ENCODE results near the gene IKBKG.
"Not testable (repeated sequence)": the region's sequence is repeated elsewhere in the genome, so short reads cannot be mapped to it uniquely, and the experiment has no call there.

IKBKG gene

GRCh38 chrX:154532690-154533089 lies 14.7 kb upstream of the IKBKG start:
- no peak overlapping the region for H3K4me3 ChIP-seq (ENCODE audit: low read length)

GRCh38 chrX:154534526-154535322 lies 12.7 kb upstream of the IKBKG start:
- no peaks in the 10 kb centered on the region for H3K27me3 ChIP-seq (ENCODE audit: control insufficient read depth, insufficient read depth, low read length)
- no peaks in the 10 kb centered on the region for H3K36me3 ChIP-seq (ENCODE audit: control insufficient read depth, insufficient read depth, low read length)
- H3K9me3 ChIP-seq (ENCODE audit: control insufficient read depth, low read length) = no peaks in the 10 kb centered on the region
- no peak overlapping the region for H3K9ac ChIP-seq (ENCODE audit: low read length)
- H3K4me3 ChIP-seq (ENCODE audit: low read length) = no peak overlapping the region
- H3K4me1 ChIP-seq (ENCODE audit: control insufficient read depth, insufficient read depth, low read length) = peaks cover 3% of the 10 kb centered on the region

More at GRCh38 chrX:154532690-154533089, 14.7 kb upstream of the IKBKG start:
- Histone ChIP-seq H3K36me3 (ENCODE audit: control insufficient read depth, insufficient read depth, low read length) (no peaks in the 10 kb centered on the region), H3K9ac (ENCODE audit: low read length) (no peak overlapping the region), H3K27me3 (ENCODE audit: control insufficient read depth, insufficient read depth, low read length) (no peaks in the 10 kb centered on the region), H3K9me3 (ENCODE audit: control insufficient read depth, low read length) (no peaks in the 10 kb centered on the region), H3K4me1 (ENCODE audit: control insufficient read depth, insufficient read depth, low read length) (peaks cover 4% of the 10 kb centered on the region)

- Histone ChIP-seq H3K27me3 (ENCODE audit: control insufficient read depth, insufficient read depth, low read length) (no peaks in the 10 kb centered on the region), H3K4me3 (ENCODE audit: low read length) (no peak overlapping the region), H3K4me1 (ENCODE audit: control insufficient read depth, insufficient read depth, low read length) (peaks cover 8% of the 10 kb centered on the region), H3K9me3 (ENCODE audit: control insufficient read depth, low read length) (no peaks in the 10 kb centered on the region), H3K9ac (ENCODE audit: low read length) (no peak overlapping the region), H3K36me3 (ENCODE audit: control insufficient read depth, insufficient read depth, low read length) (no peaks in the 10 kb centered on the region)
Observed at GRCh38 chrX:154535892-154536291, 11.5 kb upstream of the IKBKG start.

GRCh38 chrX:154539077-154539476 lies 8.3 kb upstream of the IKBKG start:
- Histone ChIP-seq H3K9me3 (ENCODE audit: control insufficient read depth, low read length) (no peaks in the 10 kb centered on the region), H3K36me3 (ENCODE audit: control insufficient read depth, insufficient read depth, low read length) (no peaks in the 10 kb centered on the region), H3K4me1 (ENCODE audit: control insufficient read depth, insufficient read depth, low read length) (peaks cover 31% of the 10 kb centered on the region), H3K4me3 (ENCODE audit: low read length) (no peak overlapping the region), H3K9ac (ENCODE audit: low read length) (no peak overlapping the region), H3K27me3 (ENCODE audit: control insufficient read depth, insufficient read depth, low read length) (no peaks in the 10 kb centered on the region)

- H3K4me1 ChIP-seq (ENCODE audit: control insufficient read depth, insufficient read depth, low read length) = peaks cover 27% of the 10 kb centered on the region
- not testable (repeated sequence) for H3K9ac ChIP-seq (ENCODE audit: low read length); H3K36me3 ChIP-seq (ENCODE audit: control insufficient read depth, insufficient read depth, low read length); H3K27me3 ChIP-seq (ENCODE audit: control insufficient read depth, insufficient read depth, low read length); H3K9me3 ChIP-seq (ENCODE audit: control insufficient read depth, low read length); H3K4me3 ChIP-seq (ENCODE audit: low read length)
Observed at GRCh38 chrX:154540365-154540764, 7.1 kb upstream of the IKBKG start.

- Histone ChIP-seq H3K36me3 (ENCODE audit: control insufficient read depth, insufficient read depth, low read length) (no peaks in the 10 kb centered on the region), H3K4me1 (ENCODE audit: control insufficient read depth, insufficient read depth, low read length) (peaks cover 27% of the 10 kb centered on the region), H3K9ac (ENCODE audit: low read length) (peak overlapping the region; percentile 43), H3K9me3 (ENCODE audit: control insufficient read depth, low read length) (no peaks in the 10 kb centered on the region), H3K4me3 (ENCODE audit: low read length) (no peak overlapping the region), H3K27me3 (ENCODE audit: control insufficient read depth, insufficient read depth, low read length) (no peaks in the 10 kb centered on the region)
Observed at GRCh38 chrX:154540897-154541535, 6.4 kb upstream of the IKBKG start.

GRCh38 chrX:154541589-154541895 lies 5.9 kb upstream of the IKBKG start:
- Histone ChIP-seq H3K9ac (ENCODE audit: low read length) (peak overlapping the region; percentile 43), H3K27me3 (ENCODE audit: control insufficient read depth, insufficient read depth, low read length) (no peaks in the 10 kb centered on the region)

GRCh38 chrX:154541896-154542722 lies 5.3 kb upstream of the IKBKG start:
- H3K4me1 ChIP-seq (ENCODE audit: control insufficient read depth, insufficient read depth, low read length) = peaks cover 27% of the 10 kb centered on the region
- H3K9me3 ChIP-seq (ENCODE audit: control insufficient read depth, low read length) = no peaks in the 10 kb centered on the region
- peak overlapping the region; percentile 43 for H3K9ac ChIP-seq (ENCODE audit: low read length)
- H3K36me3 ChIP-seq (ENCODE audit: control insufficient read depth, insufficient read depth, low read length) = no peaks in the 10 kb centered on the region
- H3K4me3 ChIP-seq (ENCODE audit: low read length) = no peak overlapping the region
- no peaks in the 10 kb centered on the region for H3K27me3 ChIP-seq (ENCODE audit: control insufficient read depth, insufficient read depth, low read length)

More at GRCh38 chrX:154541589-154541895, 5.9 kb upstream of the IKBKG start:
- Histone ChIP-seq H3K36me3 (ENCODE audit: control insufficient read depth, insufficient read depth, low read length) (no peaks in the 10 kb centered on the region), H3K4me3 (ENCODE audit: low read length) (no peak overlapping the region), H3K4me1 (ENCODE audit: control insufficient read depth, insufficient read depth, low read length) (peaks cover 27% of the 10 kb centered on the region), H3K9me3 (ENCODE audit: control insufficient read depth, low read length) (no peaks in the 10 kb centered on the region)

GRCh38 chrX:154542723-154543424 lies 4.5 kb upstream of the IKBKG start:
- Histone ChIP-seq H3K27me3 (ENCODE audit: control insufficient read depth, insufficient read depth, low read length) (no peaks in the 10 kb centered on the region), H3K4me1 (ENCODE audit: control insufficient read depth, insufficient read depth, low read length) (peaks cover 27% of the 10 kb centered on the region), H3K4me3 (ENCODE audit: low read length) (no peak overlapping the region), H3K9ac (ENCODE audit: low read length) (no peak overlapping the region), H3K36me3 (ENCODE audit: control insufficient read depth, insufficient read depth, low read length) (no peaks in the 10 kb centered on the region), H3K9me3 (ENCODE audit: control insufficient read depth, low read length) (no peaks in the 10 kb centered on the region)

- Histone ChIP-seq H3K27me3 (ENCODE audit: control insufficient read depth, insufficient read depth, low read length) (no peaks in the 10 kb centered on the region), H3K4me1 (ENCODE audit: control insufficient read depth, insufficient read depth, low read length) (peaks cover 24% of the 10 kb centered on the region), H3K4me3 (ENCODE audit: low read length) (no peak overlapping the region), H3K9me3 (ENCODE audit: control insufficient read depth, low read length) (no peaks in the 10 kb centered on the region), H3K9ac (ENCODE audit: low read length) (peak overlapping the region; percentile 42), H3K36me3 (ENCODE audit: control insufficient read depth, insufficient read depth, low read length) (no peaks in the 10 kb centered on the region)
Observed at GRCh38 chrX:154545673-154546274, 1.6 kb upstream of the IKBKG start.

- no peaks in the 10 kb centered on the region for H3K27me3 ChIP-seq (ENCODE audit: control insufficient read depth, insufficient read depth, low read length)
- peak within 1 kb of the TSS; percentile 83 for H3K9ac ChIP-seq (ENCODE audit: low read length)
- H3K4me3 ChIP-seq (ENCODE audit: low read length) = peak within 1 kb of the TSS; percentile 82
- no peaks in the 10 kb centered on the region for H3K9me3 ChIP-seq (ENCODE audit: control insufficient read depth, low read length)
- H3K4me1 ChIP-seq (ENCODE audit: control insufficient read depth, insufficient read depth, low read length) = peaks cover 16% of the 10 kb centered on the region
- no peaks in the 10 kb centered on the region for H3K36me3 ChIP-seq (ENCODE audit: control insufficient read depth, insufficient read depth, low read length)
Observed at GRCh38 chrX:154546354-154547244, 821 bp upstream of the IKBKG start, which contains the start of gene G6PD. TSS of gene G6PD (minus strand) at chrX:154546846. CDS start at chrX:154546155, 691 bp downstream.

Data from mucosa of stomach (tissue), 1 donor.